ENCODE results near the gene ZNF891. TPM values are rescaled to one million over a fixed set of nuclear protein-coding genes. Genes with fewer than 3 reads are reported as not detected.

ZNF891 gene
- total and polyA plus RNA-seq, 2 donors, result 0.90 to 7.3 TPM

Other genes starting within 250 kb of the ZNF891 start
- gene CHFR, start 242.7 kb downstream of the ZNF891 start, total RNA-seq, result 28.2 TPM
- gene CHFR, start 242.7 kb downstream of the ZNF891 start, polyA plus RNA-seq, result 22.6 TPM
- gene ZNF605, start 174.0 kb downstream of the ZNF891 start, total RNA-seq, result 27.7 TPM
- 4.4 TPM for gene ZNF605, start 174.0 kb downstream of the ZNF891 start, polyA plus RNA-seq
- 20.0 TPM for gene ZNF26, start 143.9 kb downstream of the ZNF891 start, total RNA-seq
- 9.2 TPM for gene ZNF26, start 143.9 kb downstream of the ZNF891 start, polyA plus RNA-seq
- gene ZNF84, start 92.8 kb downstream of the ZNF891 start, total RNA-seq, result 78.4 TPM
- gene ZNF84, start 92.8 kb downstream of the ZNF891 start, polyA plus RNA-seq, result 13.8 TPM
- gene ZNF140, start 49.4 kb downstream of the ZNF891 start, total RNA-seq, result 49.9 TPM
- gene ZNF140, start 49.4 kb downstream of the ZNF891 start, polyA plus RNA-seq, result 17.0 TPM
- gene ZNF10, start 353 bp upstream of the ZNF891 start, total RNA-seq, result 18.3 TPM
- gene ZNF10, start 353 bp upstream of the ZNF891 start, polyA plus RNA-seq, result 10.8 TPM
- 50.1 TPM for gene ZNF268, start 51.2 kb upstream of the ZNF891 start, total RNA-seq
- 11.5 TPM for gene ZNF268, start 51.2 kb upstream of the ZNF891 start, polyA plus RNA-seq
- not detected for gene ANHX, start 105.6 kb upstream of the ZNF891 start, total RNA-seq
- not detected for gene ANHX, start 105.6 kb upstream of the ZNF891 start, polyA plus RNA-seq